Islet precursor cell (in vitro differentiated cells): ENCODE results near the gene LTK.
A peak's percentile ranks its signal among the peaks of the same experiment; 100 is the strongest.

ENCODE experiments used
- DNase-seq: peaks from one replicate; pipeline ENCODE4 v3.0.0-alpha.2; 2018

Gene LTK

GRCh38 chr15:41513506-41514227 is at the start of gene LTK:
Gene LTK, minus strand, starts transcription at chr15:41513827. Its CDS starts 118 bp downstream, at chr15:41513709.
- peak; percentile 83 for DNase-seq

GRCh38 chr15:41562784-41563198 is 49.2 kb upstream of the LTK start:
- DNase-seq = no peak

GRCh38 chr15:41562244-41562643 is 48.6 kb upstream of the LTK start:
- no peak for DNase-seq

GRCh38 chr15:41561777-41562145 is 48.1 kb upstream of the LTK start:
- DNase-seq = peak; percentile 86

- no peak for DNase-seq
Observed at GRCh38 chr15:41561104-41561776, 47.6 kb upstream of the LTK start.

- DNase-seq = no peak
Observed at GRCh38 chr15:41560572-41560874, 46.9 kb upstream of the LTK start.

- no peak for DNase-seq
Observed at GRCh38 chr15:41559239-41559782, 45.7 kb upstream of the LTK start.

GRCh38 chr15:41558400-41559238 is 45.0 kb upstream of the LTK start, which contains the start of gene TYRO3:
Gene TYRO3, plus strand, starts transcription at chr15:41559212. Its CDS starts 46 bp downstream, at chr15:41559258.
- DNase-seq = peak; percentile 77

GRCh38 chr15:41557673-41558399 is 44.2 kb upstream of the LTK start:
- peak; percentile 96 for DNase-seq

- no peak for DNase-seq
Observed at GRCh38 chr15:41556677-41557076, 43.0 kb upstream of the LTK start.

- no peak for DNase-seq
Observed at GRCh38 chr15:41554915-41555314, 41.3 kb upstream of the LTK start.

- DNase-seq = no peak
Observed at GRCh38 chr15:41554343-41554742, 40.7 kb upstream of the LTK start.

GRCh38 chr15:41553731-41554130 is 40.1 kb upstream of the LTK start:
- no peak for DNase-seq

- no peak for DNase-seq
Observed at GRCh38 chr15:41550066-41550775, 36.6 kb upstream of the LTK start.

GRCh38 chr15:41546851-41547786 is 33.5 kb upstream of the LTK start:
- no peak for DNase-seq

- DNase-seq = no peak
Observed at GRCh38 chr15:41545218-41545617, 31.6 kb upstream of the LTK start.

GRCh38 chr15:41544650-41545015 is 31.0 kb upstream of the LTK start:
- no peak for DNase-seq

- no peak for DNase-seq
Observed at GRCh38 chr15:41543521-41543870, 29.9 kb upstream of the LTK start.

- DNase-seq = no peak
Observed at GRCh38 chr15:41536866-41537265, 23.2 kb upstream of the LTK start.

- no peak for DNase-seq
Observed at GRCh38 chr15:41535544-41535943, 21.9 kb upstream of the LTK start.

GRCh38 chr15:41530363-41530956 is 16.8 kb upstream of the LTK start:
- no peak for DNase-seq
